ENCODE data around the gene WAPL. TPM values are rescaled to one million over a fixed set of nuclear protein-coding genes. Genes with fewer than 3 reads are reported as not detected.
A peak's percentile ranks its signal among the peaks of the same experiment; 100 is the strongest.

Gene WAPL
- polyA plus RNA-seq, 2 of the 4 experiments (the other 2 are of a cell fraction), result 15.4 to 25.6 TPM

DNA sequence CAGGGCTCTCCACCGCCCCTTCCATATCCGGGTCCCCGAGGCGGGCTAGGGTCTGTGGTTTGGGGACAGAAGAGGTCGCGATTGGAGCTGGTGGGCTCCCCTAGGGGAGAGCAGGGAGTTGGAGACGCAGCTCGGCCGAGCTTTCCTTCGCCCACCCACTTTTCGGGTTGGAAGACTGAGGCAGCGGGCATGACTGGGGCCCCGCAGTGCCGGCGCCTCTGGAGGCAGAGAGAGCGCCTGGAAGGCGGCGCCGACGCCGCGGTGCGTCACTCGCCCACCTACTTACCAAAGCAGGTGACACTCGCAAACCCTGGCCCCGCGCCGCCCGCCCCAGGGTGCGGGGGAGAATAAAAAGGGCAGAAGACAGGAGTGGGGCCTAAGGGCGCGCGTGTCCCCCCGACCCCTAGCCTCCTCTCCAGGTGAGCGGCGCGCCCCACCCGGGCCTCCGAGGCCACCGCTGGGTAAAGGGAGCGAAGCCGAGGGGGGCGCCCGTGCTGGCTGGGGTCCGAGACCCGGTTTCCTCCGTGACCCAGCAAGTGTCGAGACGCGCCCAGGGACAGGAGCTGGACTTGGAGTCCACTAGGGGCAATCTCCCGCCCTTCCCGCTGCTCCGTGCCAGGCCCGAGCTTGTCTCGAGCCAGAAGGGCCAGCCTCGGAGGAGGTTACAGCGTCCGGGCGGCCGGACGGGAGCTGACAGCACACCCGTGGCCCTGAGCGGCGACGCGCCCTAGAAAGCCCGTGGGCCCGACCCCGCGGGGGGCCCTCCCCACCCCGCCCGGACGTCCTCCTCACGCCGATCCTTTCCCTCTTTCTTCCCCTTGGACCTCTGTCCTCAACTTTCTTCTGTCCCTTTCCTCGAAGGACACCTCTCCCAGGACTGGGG is 120.6 kb downstream of the WAPL start:
- Histone ChIP-seq H3K9me3 (no peaks in the 10 kb centered on the region), H3K4me1 (peaks cover 23% of the 10 kb centered on the region), H3K4me3 (peak overlapping the region; percentile 78), H3K4me2 (peak overlapping the region; percentile 94), H3K27ac (peak overlapping the region; percentile 92 to 94)
- ChIA-PET CTCF (interaction anchor here (0.6 to 6.3 kb wide), 43 partner anchors 7 to 1857 kb away, joined by 3 to 143 read pairs (median 5); partner anchors contain the start of gene WAPL), POLR2A (interaction anchor here (0.6 to 3.3 kb wide), 21 partner anchors 8 to 356 kb away, joined by 3 to 49 read pairs (median 4); partner anchors contain the start of genes BMPR1A, GRID1 and WAPL)
- DNase-seq (ENCODE audit: low read depth in 1 of 2, low spot score in 1 of 2) (peak; percentile 68 to 74), FAIRE-seq (no peak), ATAC-seq (peak; percentile 63 to 64)
- WGBS (ENCODE audit: missing lambda C conversion rate), result 1% methylated on average over 22 of the region's 76 CpGs
- TF ChIP-seq, protein P1, sequence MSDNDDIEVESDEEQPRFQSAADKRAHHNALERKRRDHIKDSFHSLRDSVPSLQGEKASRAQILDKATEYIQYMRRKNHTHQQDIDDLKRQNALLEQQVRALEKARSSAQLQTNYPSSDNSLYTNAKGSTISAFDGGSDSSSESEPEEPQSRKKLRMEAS (IDR thresholded peaks at IDR 0.05), result peak; percentile 53; the same call in 1 of the 2 replicates
- TF ChIP-seq, protein P2, sequence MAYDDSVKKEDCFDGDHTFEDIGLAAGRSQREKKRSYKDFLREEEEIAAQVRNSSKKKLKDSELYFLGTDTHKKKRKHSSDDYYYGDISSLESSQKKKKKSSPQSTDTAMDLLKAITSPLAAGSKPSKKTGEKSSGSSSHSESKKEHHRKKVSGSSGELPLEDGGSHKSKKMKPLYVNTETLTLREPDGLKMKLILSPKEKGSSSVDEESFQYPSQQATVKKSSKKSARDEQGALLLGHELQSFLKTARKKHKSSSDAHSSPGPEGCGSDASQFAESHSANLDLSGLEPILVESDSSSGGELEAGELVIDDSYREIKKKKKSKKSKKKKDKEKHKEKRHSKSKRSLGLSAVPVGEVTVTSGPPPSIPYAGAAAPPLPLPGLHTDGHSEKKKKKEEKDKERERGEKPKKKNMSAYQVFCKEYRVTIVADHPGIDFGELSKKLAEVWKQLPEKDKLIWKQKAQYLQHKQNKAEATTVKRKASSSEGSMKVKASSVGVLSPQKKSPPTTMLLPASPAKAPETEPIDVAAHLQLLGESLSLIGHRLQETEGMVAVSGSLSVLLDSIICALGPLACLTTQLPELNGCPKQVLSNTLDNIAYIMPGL (CRISPR knock-in tag; IDR thresholded peaks at IDR 0.05; ENCODE audit: borderline replicate concordance), result no peak
- no peak for TF ChIP-seq ZSCAN20 (CRISPR knock-in tag; IDR thresholded peaks at IDR 0.05)
- no peak for TF ChIP-seq SREBF2 (IDR thresholded peaks at IDR 0.05)
- no peak for TF ChIP-seq HOXA7 (CRISPR knock-in tag; IDR thresholded peaks at IDR 0.05)
- no peak for TF ChIP-seq CBX2 (IDR thresholded peaks at IDR 0.05; ENCODE audit: borderline replicate concordance, low read depth)
- peak; percentile 98 for TF ChIP-seq KDM1A (IDR thresholded peaks at IDR 0.05; ENCODE audit: low read depth)
- no peak for TF ChIP-seq ZNF302 (CRISPR knock-in tag; IDR thresholded peaks at IDR 0.05)
- TF ChIP-seq HEYL (CRISPR knock-in tag; IDR thresholded peaks at IDR 0.05), result no peak; the same call in 1 of the 2 replicates
- TF ChIP-seq, protein P3, sequence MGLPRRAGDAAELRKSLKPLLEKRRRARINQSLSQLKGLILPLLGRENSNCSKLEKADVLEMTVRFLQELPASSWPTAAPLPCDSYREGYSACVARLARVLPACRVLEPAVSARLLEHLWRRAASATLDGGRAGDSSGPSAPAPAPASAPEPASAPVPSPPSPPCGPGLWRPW (IDR thresholded peaks at IDR 0.05), result no peak
- peak; percentile 92; the same call in 1 of the 2 replicates for TF ChIP-seq HDAC2 (IDR thresholded peaks at IDR 0.05)
- TF ChIP-seq GATA3 (IDR thresholded peaks at IDR 0.05; ENCODE audit: borderline replicate concordance), result 0 out of 2 replicates have a peak, but pooled peaks have one; percentile 12
- TF ChIP-seq JUN (IDR thresholded peaks at IDR 0.05), result no peak; a peak in 1 of 5 replicates
- no peak for TF ChIP-seq NR3C1 (IDR thresholded peaks at IDR 0.05)
- TF ChIP-seq HOXB13 (CRISPR knock-in tag; IDR thresholded peaks at IDR 0.05; ENCODE audit: low read depth), result no peak
- TF ChIP-seq EHF (CRISPR knock-in tag; IDR thresholded peaks at IDR 0.05), result no peak
- no peak for TF ChIP-seq SMC3 (IDR thresholded peaks at IDR 0.05)
- TF ChIP-seq FOSB (CRISPR knock-in tag; IDR thresholded peaks at IDR 0.05), result no peak
- TF ChIP-seq ZC3H11A (IDR thresholded peaks at IDR 0.05), result no peak
- peak; percentile 92 for TF ChIP-seq CHD4 (IDR thresholded peaks at IDR 0.05; ENCODE audit: borderline replicate concordance)
- TF ChIP-seq JUNB (IDR thresholded peaks at IDR 0.05), result no peak
- TF ChIP-seq CBX8 (IDR thresholded peaks at IDR 0.05), result no peak
- TF ChIP-seq TP53 (CRISPR knock-in tag; IDR thresholded peaks at IDR 0.05), result no peak
- TF ChIP-seq, protein P4, sequence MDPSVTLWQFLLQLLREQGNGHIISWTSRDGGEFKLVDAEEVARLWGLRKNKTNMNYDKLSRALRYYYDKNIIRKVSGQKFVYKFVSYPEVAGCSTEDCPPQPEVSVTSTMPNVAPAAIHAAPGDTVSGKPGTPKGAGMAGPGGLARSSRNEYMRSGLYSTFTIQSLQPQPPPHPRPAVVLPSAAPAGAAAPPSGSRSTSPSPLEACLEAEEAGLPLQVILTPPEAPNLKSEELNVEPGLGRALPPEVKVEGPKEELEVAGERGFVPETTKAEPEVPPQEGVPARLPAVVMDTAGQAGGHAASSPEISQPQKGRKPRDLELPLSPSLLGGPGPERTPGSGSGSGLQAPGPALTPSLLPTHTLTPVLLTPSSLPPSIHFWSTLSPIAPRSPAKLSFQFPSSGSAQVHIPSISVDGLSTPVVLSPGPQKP (IDR thresholded peaks at IDR 0.05; ENCODE audit: low read depth, low read length), result no peak
- TF ChIP-seq, protein P5, sequence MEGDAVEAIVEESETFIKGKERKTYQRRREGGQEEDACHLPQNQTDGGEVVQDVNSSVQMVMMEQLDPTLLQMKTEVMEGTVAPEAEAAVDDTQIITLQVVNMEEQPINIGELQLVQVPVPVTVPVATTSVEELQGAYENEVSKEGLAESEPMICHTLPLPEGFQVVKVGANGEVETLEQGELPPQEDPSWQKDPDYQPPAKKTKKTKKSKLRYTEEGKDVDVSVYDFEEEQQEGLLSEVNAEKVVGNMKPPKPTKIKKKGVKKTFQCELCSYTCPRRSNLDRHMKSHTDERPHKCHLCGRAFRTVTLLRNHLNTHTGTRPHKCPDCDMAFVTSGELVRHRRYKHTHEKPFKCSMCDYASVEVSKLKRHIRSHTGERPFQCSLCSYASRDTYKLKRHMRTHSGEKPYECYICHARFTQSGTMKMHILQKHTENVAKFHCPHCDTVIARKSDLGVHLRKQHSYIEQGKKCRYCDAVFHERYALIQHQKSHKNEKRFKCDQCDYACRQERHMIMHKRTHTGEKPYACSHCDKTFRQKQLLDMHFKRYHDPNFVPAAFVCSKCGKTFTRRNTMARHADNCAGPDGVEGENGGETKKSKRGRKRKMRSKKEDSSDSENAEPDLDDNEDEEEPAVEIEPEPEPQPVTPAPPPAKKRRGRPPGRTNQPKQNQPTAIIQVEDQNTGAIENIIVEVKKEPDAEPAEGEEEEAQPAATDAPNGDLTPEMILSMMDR (IDR thresholded peaks at IDR 0.05), result no peak; the same call in 1 of the 3 replicates
- TF ChIP-seq RNF2 (IDR thresholded peaks at IDR 0.05; ENCODE audit: borderline replicate concordance, low read depth), result no peak
- TF ChIP-seq PHF8 (IDR thresholded peaks at IDR 0.05; ENCODE audit: borderline replicate concordance, low read depth), result peak; percentile 13; the same call in 1 of the 2 replicates
- no peak for TF ChIP-seq POLR2AphosphoS2 (conservative IDR thresholded peaks at IDR 0.05; ENCODE audit: low read length)
- TF ChIP-seq MAZ (IDR thresholded peaks at IDR 0.05; ENCODE audit: borderline replicate concordance, low read depth, low read length), result no peak
- no peak for TF ChIP-seq MAFK (IDR thresholded peaks at IDR 0.05; ENCODE audit: partially characterized antibody)
- TF ChIP-seq RFX5 (IDR thresholded peaks at IDR 0.05), result no peak
- TF ChIP-seq HOXB5 (CRISPR knock-in tag; IDR thresholded peaks at IDR 0.05), result no peak
- TF ChIP-seq CHD2 (IDR thresholded peaks at IDR 0.05; ENCODE audit: low read length, partially characterized antibody), result no peak
- TF ChIP-seq, protein P6, sequence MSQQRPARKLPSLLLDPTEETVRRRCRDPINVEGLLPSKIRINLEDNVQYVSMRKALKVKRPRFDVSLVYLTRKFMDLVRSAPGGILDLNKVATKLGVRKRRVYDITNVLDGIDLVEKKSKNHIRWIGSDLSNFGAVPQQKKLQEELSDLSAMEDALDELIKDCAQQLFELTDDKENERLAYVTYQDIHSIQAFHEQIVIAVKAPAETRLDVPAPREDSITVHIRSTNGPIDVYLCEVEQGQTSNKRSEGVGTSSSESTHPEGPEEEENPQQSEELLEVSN (IDR thresholded peaks at IDR 0.05; ENCODE audit: borderline replicate concordance, low read depth), result peak; percentile 78
- no peak for TF ChIP-seq TFCP2L1 (CRISPR knock-in tag; IDR thresholded peaks at IDR 0.05)
- no peak for TF ChIP-seq EHMT2 (IDR thresholded peaks at IDR 0.05; ENCODE audit: low read depth)
- no peak for TF ChIP-seq FOXS1 (CRISPR knock-in tag; IDR thresholded peaks at IDR 0.05)

Data from A549 (cell line).